MCF 10A (cell line): ENCODE data around the gene FGG. TPM values are rescaled to one million over a fixed set of nuclear protein-coding genes. Genes with fewer than 3 reads are reported as not detected.

Experiments
- Bru-seq: library from RNA; stranded (reverse); fragments of 400-500 nt; gene quantifications from one replicate; lab custom pipeline; 2021; lab: Mats Ljungman, UMichigan
- BruChase-seq, 2 experiments: library from RNA; stranded (reverse); fragments of 400-500 nt; gene quantifications; one replicate each; lab custom pipeline; 2021; lab: Mats Ljungman, UMichigan
- BruUV-seq: library from RNA; stranded (reverse); fragments of 400-500 nt; replicated peaks from 2 replicates; lab custom pipeline; 2021; lab: Mats Ljungman, UMichigan
- CTCF ChIA-PET: fragments of 300-600 bp; sonication (Branson Sonifier 250); formaldehyde crosslinking; extraction: SDS; loops from one replicate; lab custom pipeline; 2021; ENCODE audit warnings: antibody characterized with exemption, inconsistent platforms; lab: Yijun Ruan, JAX
- POLR2A ChIA-PET: fragments of 300-600, 350-650 bp; sonication (Branson Sonifier 250); formaldehyde crosslinking; extraction: SDS; loops from one replicate; lab custom pipeline; 2020; ENCODE audit warnings: antibody characterized with exemption, inconsistent platforms; lab: Yijun Ruan, JAX
- DNase-seq: peaks from one replicate; pipeline ENCODE4 v3.0.0-alpha.2; 2018; ENCODE audit not compliant: unreplicated experiment
- H3K27ac Mint-ChIP-seq: one replicate; pipeline ENCODE4 v1.8.0; 2022; ENCODE audit warnings: mild to moderate bottlenecking, low read depth, mixed read lengths; ENCODE audit not compliant: unreplicated experiment
- H3K27me3 Mint-ChIP-seq: one replicate; pipeline ENCODE4 v1.8.0; 2022; ENCODE audit warnings: mixed read lengths; ENCODE audit not compliant: insufficient read depth, unreplicated experiment
- H3K36me3 Mint-ChIP-seq: one replicate; pipeline ENCODE4 v1.8.0; 2022; ENCODE audit warnings: mild to moderate bottlenecking, moderate library complexity, mixed read lengths; ENCODE audit not compliant: insufficient read depth, unreplicated experiment
- H3K4me1 Mint-ChIP-seq: one replicate; pipeline ENCODE4 v1.8.0; 2022; ENCODE audit warnings: mixed read lengths; ENCODE audit not compliant: insufficient read depth, unreplicated experiment
- H3K4me3 Mint-ChIP-seq: one replicate; pipeline ENCODE4 v1.8.0; 2022; ENCODE audit warnings: mild to moderate bottlenecking, moderate library complexity, mixed read lengths; ENCODE audit not compliant: unreplicated experiment
- H3K9me3 Mint-ChIP-seq: one replicate; pipeline ENCODE4 v1.8.0; 2022; ENCODE audit warnings: mixed read lengths; ENCODE audit not compliant: unreplicated experiment
- intact Hi-C: fragments of 100-400 bp; cut with micrococcal nuclease; formaldehyde crosslinking; loops from 2 replicates; pipeline ENCODE4 v1.14.1; 2022
- long read RNA-seq: library from polyadenylated mRNA; stranded (forward); transcript quantifications from one replicate; pipeline ENCODE4 v2.0.0, GENCODE V29; 2022
- total RNA-seq: library from RNA; stranded (reverse); gene quantifications from 2 replicates; pipeline ENCODE4 v1.2.3, GENCODE V29; 2022
- TF ChIP-seq, protein P1 (sequence below): fragments of 200-600 bp; IDR thresholded peaks from one replicate; pipeline ENCODE4 v1.8.0; 2022; ENCODE audit warnings: antibody characterized with exemption, mild to moderate bottlenecking; ENCODE audit not compliant: unreplicated experiment

Gene FGG
- 3.2 and 4.9 TPM in 2 replicates for total RNA-seq
- Bru-seq, nascent RNA, result percentile 46 among the genes with signal in this experiment
- BruChase-seq, experiment 1, labeled RNA remaining after a 6-hour chase, result percentile 60 among the genes with signal in this experiment
- percentile 50 among the genes with signal in this experiment for BruChase-seq, experiment 2, labeled RNA remaining after a 2-hour chase
- long read RNA-seq, partial matches to known transcripts, result 7 of 24 reads
- long read RNA-seq, other reads (novel, unspliced or antisense), result 17 of 24 reads

DNA sequence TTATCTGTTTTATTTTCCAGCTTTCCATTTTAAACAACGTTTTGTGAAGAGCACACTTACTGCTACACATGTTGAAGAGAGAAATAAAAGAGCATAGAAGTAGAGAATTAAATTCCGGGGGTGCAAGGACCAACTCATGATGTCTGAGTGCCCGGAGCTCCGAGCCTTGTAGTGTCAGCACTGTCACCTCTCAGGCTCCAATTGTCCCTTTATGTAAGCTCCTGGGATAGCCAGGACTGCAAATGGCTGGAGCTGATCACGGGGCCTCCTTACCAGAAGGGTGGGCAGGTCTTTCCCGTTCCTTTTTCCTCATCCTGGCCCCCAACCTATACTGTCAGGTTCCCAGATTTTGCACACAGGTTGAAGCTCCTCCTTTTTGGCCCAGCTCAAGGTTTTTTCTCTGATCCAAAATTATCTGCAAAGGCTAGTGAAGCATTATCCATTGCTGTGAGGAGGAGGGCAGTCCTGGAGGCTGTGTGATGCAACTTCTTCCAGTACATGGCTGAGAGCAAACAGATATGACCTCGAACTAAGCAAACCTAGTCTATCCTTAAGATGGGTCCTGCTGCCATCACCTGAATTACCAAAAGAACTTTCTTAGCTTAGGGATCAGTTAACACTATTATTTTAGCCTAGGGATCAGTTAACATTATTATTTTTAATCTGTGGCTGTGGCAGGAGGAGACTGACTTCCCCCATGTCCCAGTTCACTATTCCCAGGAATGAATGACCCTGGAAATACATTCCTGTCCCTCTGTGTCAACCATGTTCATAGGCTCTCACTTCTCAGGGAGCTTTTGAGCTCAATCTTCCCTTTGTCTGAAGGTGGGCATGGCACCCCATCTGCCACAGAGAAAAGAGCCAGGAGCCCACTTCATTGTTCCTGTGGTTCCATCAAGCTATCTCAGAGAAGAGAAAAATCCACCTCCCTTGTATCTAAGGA is at the start of gene FGG:
FGG (minus strand) TSS at position 185 of the 943 bp plus-strand sequence; CDS start at position 138, 47 bp downstream.
- POLR2A ChIA-PET, result interaction anchor here (0.8 to 1.0 kb wide), 3 partner anchors 11 to 62 kb away, joined by 3 read pairs; no protein-coding TSS in a partner anchor
- no TSS peak for BruUV-seq

DNA sequence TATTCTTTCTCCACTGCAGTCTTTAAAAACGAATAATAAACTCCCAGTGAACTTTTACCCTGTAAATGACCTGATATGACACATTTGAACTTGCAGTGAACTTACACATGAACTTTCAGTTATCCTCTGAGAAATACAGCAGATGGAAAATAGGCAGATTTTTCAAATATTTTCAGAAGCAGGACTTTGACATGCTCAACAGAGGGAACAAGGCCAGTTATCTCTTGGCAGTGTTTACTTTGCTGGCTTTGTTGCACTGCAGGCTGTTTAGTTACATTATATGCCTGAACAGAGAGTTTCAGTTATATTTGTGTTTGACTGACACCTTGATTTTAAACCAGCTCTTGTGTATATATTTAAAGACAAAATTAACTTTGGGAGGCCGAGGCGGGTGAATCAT is 47.6 kb upstream of the FGG start:
- POLR2A ChIA-PET, result no interaction called here
- no peak for DNase-seq
- Mint-ChIP-seq H3K4me3 (no peak overlapping the region), H3K27me3 (no peaks in the 10 kb centered on the region), H3K9me3 (peaks cover 6% of the 10 kb centered on the region), H3K27ac (no peak overlapping the region), H3K4me1 (no peaks in the 10 kb centered on the region), H3K36me3 (no peaks in the 10 kb centered on the region)
- CTCF ChIA-PET, result interaction anchor here (1.0 kb wide), 1 partner anchor 22 kb away, joined by 5 read pairs; no protein-coding TSS in a partner anchor
- TF ChIP-seq, protein P1, sequence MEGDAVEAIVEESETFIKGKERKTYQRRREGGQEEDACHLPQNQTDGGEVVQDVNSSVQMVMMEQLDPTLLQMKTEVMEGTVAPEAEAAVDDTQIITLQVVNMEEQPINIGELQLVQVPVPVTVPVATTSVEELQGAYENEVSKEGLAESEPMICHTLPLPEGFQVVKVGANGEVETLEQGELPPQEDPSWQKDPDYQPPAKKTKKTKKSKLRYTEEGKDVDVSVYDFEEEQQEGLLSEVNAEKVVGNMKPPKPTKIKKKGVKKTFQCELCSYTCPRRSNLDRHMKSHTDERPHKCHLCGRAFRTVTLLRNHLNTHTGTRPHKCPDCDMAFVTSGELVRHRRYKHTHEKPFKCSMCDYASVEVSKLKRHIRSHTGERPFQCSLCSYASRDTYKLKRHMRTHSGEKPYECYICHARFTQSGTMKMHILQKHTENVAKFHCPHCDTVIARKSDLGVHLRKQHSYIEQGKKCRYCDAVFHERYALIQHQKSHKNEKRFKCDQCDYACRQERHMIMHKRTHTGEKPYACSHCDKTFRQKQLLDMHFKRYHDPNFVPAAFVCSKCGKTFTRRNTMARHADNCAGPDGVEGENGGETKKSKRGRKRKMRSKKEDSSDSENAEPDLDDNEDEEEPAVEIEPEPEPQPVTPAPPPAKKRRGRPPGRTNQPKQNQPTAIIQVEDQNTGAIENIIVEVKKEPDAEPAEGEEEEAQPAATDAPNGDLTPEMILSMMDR, result no peak
- no TSS peak for BruUV-seq
- intact Hi-C loops, result no loop called here

More for the DNA sequence above, at the start of gene FGG:
- H3K4me1 Mint-ChIP-seq, result no peaks in the 10 kb centered on the region
- intact Hi-C loops, result no loop called here
- H3K4me3 Mint-ChIP-seq, result no peak within 1 kb of the TSS
- no peak within 1 kb of the TSS for H3K27ac Mint-ChIP-seq
- H3K9me3 Mint-ChIP-seq, result no peaks in the 10 kb centered on the region
- CTCF ChIA-PET, result interaction anchor here (0.5 to 23.4 kb wide), 6 partner anchors 12 to 183 kb away, joined by 3 to 935 read pairs (median 6); partner anchors contain the start of gene PLRG1
- H3K27me3 Mint-ChIP-seq, result no peaks in the 10 kb centered on the region
- DNase-seq, result no peak
- TF ChIP-seq, protein P1, result no peak
- no peaks in the 10 kb centered on the region for H3K36me3 Mint-ChIP-seq

DNA sequence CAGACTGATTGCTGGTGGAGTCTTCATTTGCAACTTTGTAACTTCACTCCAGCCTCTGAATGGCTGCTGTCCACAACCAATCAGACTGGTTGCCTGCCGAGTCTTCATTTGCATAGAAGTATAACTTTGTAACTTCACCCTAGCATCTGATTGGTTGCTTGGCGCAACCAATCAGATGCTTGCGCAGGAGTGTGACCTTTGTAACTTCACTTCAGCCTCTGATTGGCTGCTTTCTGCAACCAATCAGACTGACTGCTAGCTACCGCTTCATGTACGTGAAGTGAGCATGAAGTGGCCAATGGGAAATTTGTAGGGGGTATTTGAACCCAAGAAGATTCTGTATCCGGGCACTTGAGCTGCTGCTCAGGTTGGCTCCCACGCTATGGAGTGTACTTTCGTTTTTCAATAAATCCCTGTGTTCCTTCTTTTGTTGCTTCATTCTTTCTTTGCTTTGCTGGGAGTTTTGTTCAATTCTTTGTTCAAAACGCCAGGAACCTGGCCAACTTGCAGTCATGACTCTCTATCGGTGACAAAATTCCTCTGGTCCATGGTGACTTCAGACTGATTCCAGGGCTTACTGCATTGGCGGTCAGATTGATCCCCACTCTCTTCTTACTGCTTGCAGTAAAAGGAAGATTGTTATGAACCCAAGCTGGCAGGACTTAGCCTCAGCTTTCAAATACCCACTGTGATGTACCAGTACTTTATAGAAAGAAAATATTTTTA is 46.4 kb upstream of the FGG start:
- H3K36me3 Mint-ChIP-seq, result no peaks in the 10 kb centered on the region
- H3K27me3 Mint-ChIP-seq, result no peaks in the 10 kb centered on the region
- H3K9me3 Mint-ChIP-seq, result peaks cover 6% of the 10 kb centered on the region
- no peak for DNase-seq
- ChIA-PET CTCF (interaction anchor here (0.6 to 1.2 kb wide), 4 partner anchors 22 to 163 kb away, joined by 3 to 5 read pairs (median 3); no protein-coding TSS in a partner anchor), POLR2A (interaction anchor here (0.6 kb wide), 1 partner anchor 23 kb away, joined by 3 read pairs; no protein-coding TSS in a partner anchor)
- intact Hi-C loops, result no loop called here
- BruUV-seq, result no TSS peak
- H3K4me3 Mint-ChIP-seq, result no peak overlapping the region
- H3K4me1 Mint-ChIP-seq, result no peaks in the 10 kb centered on the region
- TF ChIP-seq, protein P1, result no peak
- no peak overlapping the region for H3K27ac Mint-ChIP-seq
